NCI-H128 (cell line): Measurements from ENCODE around the gene ZNF709.
"Not testable (repeated sequence)": the region's sequence is repeated elsewhere in the genome, so short reads cannot be mapped to it uniquely, and the experiment has no call there.

Experiments
- DNase-seq: peaks from one replicate; lab custom pipeline; 2025; ENCODE audit not compliant: unreplicated experiment; lab: John Stamatoyannopoulos, UW

ZNF709 gene

GRCh38 chr19:12453495-12453894 lies 31.1 kb downstream of the ZNF709 start:
- no peak for DNase-seq

GRCh38 chr19:12450844-12451243 lies 33.8 kb downstream of the ZNF709 start:
- DNase-seq: no peak

- DNase-seq: no peak
These were observed 35.8 kb downstream of the ZNF709 start for GRCh38 chr19:12448808-12449207.

GRCh38 chr19:12440541-12441316 lies 43.9 kb downstream of the ZNF709 start, which contains the start of gene ZNF443:
TSS of gene ZNF443 (minus strand) at chr19:12441021. CDS start at chr19:12440914, 107 bp downstream.
- peak; percentile 95 for DNase-seq

- DNase-seq: not testable (repeated sequence)
These were observed 44.7 kb downstream of the ZNF709 start for GRCh38 chr19:12439686-12440540.

- not testable (repeated sequence) for DNase-seq
These were observed 53.8 kb downstream of the ZNF709 start for GRCh38 chr19:12430726-12431299.

- DNase-seq: no peak
These were observed 58.7 kb downstream of the ZNF709 start for GRCh38 chr19:12425888-12426274.

- DNase-seq: no peak
These were observed 59.3 kb downstream of the ZNF709 start for GRCh38 chr19:12425236-12425887.

GRCh38 chr19:12417273-12417672 lies 67.3 kb downstream of the ZNF709 start:
- not testable (repeated sequence) for DNase-seq

GRCh38 chr19:12411893-12412292 lies 72.7 kb downstream of the ZNF709 start:
- no peak for DNase-seq
